ENCODE data around the gene XPO5. TPM values are rescaled to one million over a fixed set of nuclear protein-coding genes. Genes with fewer than 3 reads are reported as not detected.

The XPO5 gene
- total RNA-seq, 1 donor from 2014 or later = 33.5 TPM

- ATAC-seq (no peak), DNase-seq (ENCODE audit: low spot score) (no peak)
- intact Hi-C loops (cut with DNase I) = no loop called here
These were observed 53.1 kb downstream of the XPO5 start for GRCh38 chr6:43522547-43523261.

- ATAC-seq (no peak), DNase-seq (ENCODE audit: low spot score) (no peak)
- intact Hi-C loops (cut with DNase I) = no loop called here
These were observed 54.0 kb downstream of the XPO5 start for GRCh38 chr6:43521836-43522235.

GRCh38 chr6:43520097-43520496 is 55.7 kb downstream of the XPO5 start:
- intact Hi-C loops (cut with DNase I) = no loop called here
- ATAC-seq (no peak), DNase-seq (ENCODE audit: low spot score) (no peak)

GRCh38 chr6:43517505-43518357 is 58.1 kb downstream of the XPO5 start:
- intact Hi-C loops (cut with DNase I) = loop anchor here (5.0 kb wide), 1 partner anchor 150 kb away; the partner anchor contains the start of gene ZNF318
- DNase-seq (ENCODE audit: low spot score) (no peak), ATAC-seq (no peak)

GRCh38 chr6:43516697-43517504 is 58.9 kb downstream of the XPO5 start, which contains the start of the genes POLR1C and YIPF3:
Gene POLR1C, plus strand, starts transcription at chr6:43517089. Its CDS starts 21 bp downstream, at chr6:43517110.
Gene YIPF3, minus strand, starts transcription at chr6:43516926. Its CDS starts 119 bp downstream, at chr6:43516807.
- intact Hi-C loops (cut with DNase I) = loop anchor here (5.0 kb wide), 1 partner anchor 150 kb away; the partner anchor contains the start of gene ZNF318
- ATAC-seq = peak; percentile 99
- peak; percentile 99 for DNase-seq (ENCODE audit: low spot score)

GRCh38 chr6:43516367-43516696 is 59.5 kb downstream of the XPO5 start:
- peak; percentile 14 for ATAC-seq
- intact Hi-C loops (cut with DNase I) = loop anchor here (5.0 kb wide), 1 partner anchor 149 kb away; the partner anchor contains the start of gene ZNF318
- DNase-seq (ENCODE audit: low spot score) = no peak

GRCh38 chr6:43515808-43516207 is 60.0 kb downstream of the XPO5 start:
- intact Hi-C loops (cut with DNase I) = loop anchor here (5.0 kb wide), 1 partner anchor 149 kb away; the partner anchor contains the start of gene ZNF318
- DNase-seq (ENCODE audit: low spot score) (no peak), ATAC-seq (no peak)

GRCh38 chr6:43511824-43512415 is 63.9 kb downstream of the XPO5 start:
- ATAC-seq = no peak
- intact Hi-C loops (cut with DNase I) = no loop called here

GRCh38 chr6:43510827-43511163 is 65.0 kb downstream of the XPO5 start:
- ATAC-seq = no peak
- DNase-seq (ENCODE audit: low spot score) = no peak
- intact Hi-C loops (cut with DNase I) = no loop called here

More at GRCh38 chr6:43511824-43512415, 63.9 kb downstream of the XPO5 start:
- DNase-seq (ENCODE audit: low spot score) = no peak

- ATAC-seq (peak; percentile 91), DNase-seq (ENCODE audit: low spot score) (peak; percentile 93)
- intact Hi-C loops (cut with DNase I) = loop anchor here (5.0 kb wide), 1 partner anchor 58 kb away; no protein-coding TSS in a partner anchor
These were observed 65.6 kb downstream of the XPO5 start, which contains the start of gene LRRC73 for GRCh38 chr6:43509984-43510826. Gene LRRC73, minus strand, starts transcription at chr6:43510346. Its CDS starts 561 bp downstream, at chr6:43509785.

GRCh38 chr6:43509142-43509983 is 66.5 kb downstream of the XPO5 start:
- intact Hi-C loops (cut with DNase I) = loop anchor here (5.0 kb wide), 1 partner anchor 57 kb away; no protein-coding TSS in a partner anchor
- ATAC-seq = no peak
- no peak for DNase-seq (ENCODE audit: low spot score)

GRCh38 chr6:43508481-43509141 is 67.2 kb downstream of the XPO5 start:
- intact Hi-C loops (cut with DNase I) = loop anchor here (5.0 kb wide), 1 partner anchor 56 kb away; no protein-coding TSS in a partner anchor
- ATAC-seq (no peak), DNase-seq (ENCODE audit: low spot score) (no peak)

- DNase-seq (ENCODE audit: low spot score) (peak; percentile 89), ATAC-seq (peak; percentile 74)
- intact Hi-C loops (cut with DNase I) = loop anchor here (2.0 to 5.0 kb wide), 2 partner anchors 55 to 120 kb away; no protein-coding TSS in a partner anchor
These were observed 69.0 kb downstream of the XPO5 start for GRCh38 chr6:43506667-43507471.

- intact Hi-C loops (cut with DNase I) = loop anchor here (2.0 to 5.0 kb wide), 2 partner anchors 54 to 119 kb away; no protein-coding TSS in a partner anchor
- DNase-seq (ENCODE audit: low spot score) = no peak
- no peak for ATAC-seq
These were observed 69.7 kb downstream of the XPO5 start for GRCh38 chr6:43506171-43506570.

GRCh38 chr6:43505718-43506117 is 70.1 kb downstream of the XPO5 start:
- intact Hi-C loops (cut with DNase I) = loop anchor here (2.0 to 5.0 kb wide), 2 partner anchors 53 to 119 kb away; no protein-coding TSS in a partner anchor
- ATAC-seq (no peak), DNase-seq (ENCODE audit: low spot score) (no peak)
